HG03342 (cell line): ENCODE data around the gene RECQL5.

ENCODE experiments used
- ATAC-seq: cut with Tn5 transposase; IDR thresholded peaks from one replicate; pipeline ENCODE4 v1.9.1; 2021; ENCODE audit warnings: mild to moderate bottlenecking, moderate library complexity; ENCODE audit not compliant: unreplicated experiment

The RECQL5 gene

DNA sequence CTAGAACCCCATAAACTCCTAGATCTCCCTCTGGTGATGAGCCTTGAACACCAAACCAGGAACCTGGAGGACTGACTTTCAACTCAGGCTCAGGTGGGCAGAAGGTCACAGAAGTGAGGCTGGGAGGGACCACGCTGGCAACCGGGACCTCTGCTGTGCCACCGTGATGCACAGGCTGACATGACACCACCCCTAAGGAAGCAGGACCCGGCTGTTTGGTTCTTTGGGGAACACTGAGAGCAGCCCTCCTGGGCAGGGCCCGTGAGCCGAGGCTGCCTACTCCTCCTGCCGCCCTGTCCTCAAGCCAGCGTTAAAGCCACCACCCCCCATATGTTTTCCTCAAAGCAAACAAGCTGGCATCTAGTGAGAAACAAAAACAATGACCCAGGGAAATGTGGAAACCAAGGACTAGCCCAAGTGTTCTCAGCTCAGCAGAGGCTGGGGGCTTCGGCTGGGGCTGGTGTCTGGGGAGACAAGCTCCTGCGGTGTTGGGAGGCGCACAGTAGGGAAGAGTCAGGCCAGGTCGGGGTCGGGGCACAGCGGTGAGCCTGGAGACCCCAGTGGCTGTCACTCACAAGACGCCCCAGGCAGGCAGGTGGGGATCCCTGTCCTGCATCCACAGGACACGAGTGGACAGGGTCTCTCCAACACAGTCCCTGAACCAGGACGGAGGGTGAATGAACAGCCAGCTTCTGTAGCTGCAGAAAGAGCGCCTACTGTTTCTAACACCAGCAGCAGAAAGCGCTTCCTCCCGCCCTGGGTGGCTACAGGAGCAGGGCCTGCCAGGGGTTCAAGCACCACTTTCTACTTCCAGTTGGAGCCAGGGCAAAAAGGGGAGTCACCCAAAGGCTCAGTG, 32.0 kb downstream of the RECQL5 start:
- no peak for ATAC-seq

DNA sequence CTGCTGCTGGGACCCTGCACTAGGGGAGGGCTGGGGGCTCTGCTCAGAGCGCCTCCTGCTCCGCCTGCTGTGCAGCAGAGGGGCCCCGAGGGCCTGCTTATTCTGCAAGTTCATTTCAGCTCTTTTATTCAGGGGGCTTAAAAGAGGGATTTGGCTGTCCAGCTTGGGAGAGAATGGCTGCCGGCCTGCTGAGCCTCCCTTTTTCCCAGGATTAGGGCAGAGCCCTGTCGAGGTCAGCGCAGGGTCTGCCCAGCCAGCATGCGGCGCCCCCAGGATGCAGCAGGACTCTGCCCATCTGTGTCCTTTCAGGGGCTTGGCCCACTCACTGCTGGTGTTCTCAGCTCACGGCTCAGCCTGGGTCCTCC, 32.6 kb downstream of the RECQL5 start:
- ATAC-seq, result no peak

DNA sequence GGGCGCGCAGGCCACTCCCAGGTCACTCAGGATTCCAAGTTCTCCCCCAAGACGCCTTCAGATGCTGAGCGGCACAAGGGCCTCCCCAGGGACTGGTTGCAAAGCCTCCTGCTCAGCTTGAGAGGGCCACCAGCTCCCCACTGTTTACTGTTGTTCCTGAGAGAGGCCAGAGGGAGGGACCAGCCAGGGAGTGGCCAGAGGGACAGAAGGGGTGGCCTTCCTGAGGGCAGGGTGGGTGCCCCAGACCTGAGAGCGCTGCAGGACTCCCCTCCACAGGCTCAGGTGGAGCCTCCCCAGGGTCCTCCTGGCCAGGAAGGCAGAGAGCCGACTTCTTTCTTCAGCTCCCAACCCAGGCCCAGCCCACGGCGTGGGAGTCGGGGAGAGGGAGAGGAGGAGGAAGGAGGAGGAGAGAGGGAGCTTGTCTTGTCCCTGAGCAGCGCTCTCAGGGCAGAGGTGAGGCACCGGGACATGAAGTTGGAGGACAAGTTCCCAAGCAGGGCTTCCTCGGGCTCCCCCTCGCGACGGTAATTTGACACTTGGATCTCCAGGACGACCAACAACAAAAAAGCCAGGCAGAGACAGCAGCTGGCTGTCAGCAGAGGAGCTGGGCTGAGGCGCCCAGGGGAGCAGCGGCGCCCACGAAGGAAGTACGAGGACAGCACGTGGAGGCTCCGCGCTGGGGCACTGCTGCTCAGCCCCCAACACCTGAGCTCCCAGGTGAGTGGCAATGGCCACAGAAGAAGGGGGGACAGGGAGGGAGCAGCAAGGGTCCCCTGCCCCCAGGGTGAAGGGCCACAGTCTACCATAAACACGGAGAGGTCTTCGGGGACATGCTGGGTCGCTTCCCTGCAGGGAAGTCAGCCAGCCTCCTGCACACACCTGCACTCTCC, 33.2 kb downstream of the RECQL5 start:
- no peak for ATAC-seq

DNA sequence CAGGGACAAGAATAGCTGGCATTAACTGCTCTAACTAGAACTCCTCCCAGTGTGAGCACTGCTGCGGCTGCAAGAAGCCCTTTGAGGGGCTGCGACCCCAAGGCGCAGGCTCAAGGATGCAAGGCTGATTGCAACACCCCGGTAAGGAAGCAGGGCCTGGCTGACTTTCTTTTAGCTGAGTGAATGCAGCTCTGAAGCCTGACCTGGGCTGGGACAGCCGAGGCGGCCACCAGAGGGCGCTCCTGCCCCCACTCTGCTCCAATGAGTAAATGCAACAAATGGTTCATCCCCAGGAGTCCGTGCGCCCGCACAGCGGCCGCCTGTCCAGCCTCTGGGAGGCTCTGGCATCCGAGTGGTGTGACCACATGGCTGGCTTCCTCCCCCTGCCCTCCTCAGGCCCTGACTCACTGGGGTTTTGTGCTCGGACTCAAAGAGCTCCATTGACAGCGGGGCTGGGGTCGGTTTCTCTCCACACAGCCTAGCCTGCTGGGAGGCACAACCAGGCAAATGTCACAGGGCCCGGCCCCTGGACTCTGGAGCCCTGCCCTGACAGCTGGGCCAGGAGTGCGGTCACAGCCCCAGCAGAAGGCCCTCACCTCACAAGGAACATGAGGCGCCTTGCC, 34.0 kb downstream of the RECQL5 start, which contains the start of gene SMIM5:
SMIM5 (plus strand) TSS at position 572 of the 623 bp plus-strand sequence. CDS start 6,768 bp downstream, outside the sequence.
- no peak for ATAC-seq

DNA sequence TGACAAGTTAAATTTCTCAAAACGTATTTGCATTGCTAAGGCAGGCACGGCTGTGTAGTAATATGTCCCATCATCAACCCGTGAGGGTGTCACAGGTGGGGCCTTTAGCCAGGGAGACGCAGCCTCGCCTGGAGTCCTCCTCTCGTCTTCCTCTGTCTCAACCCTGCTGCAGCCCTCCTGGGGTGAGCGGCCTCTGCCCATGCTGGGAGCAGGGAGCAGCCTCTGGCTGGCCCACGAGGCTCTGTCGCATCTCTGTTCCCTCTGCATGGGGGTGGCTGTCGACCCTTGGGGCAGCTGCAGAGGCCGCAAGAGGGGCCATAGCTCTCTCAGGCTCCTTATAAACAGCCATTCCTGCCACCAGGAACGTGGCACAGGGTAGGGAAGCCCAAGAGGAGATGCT, 34.5 kb downstream of the RECQL5 start:
- ATAC-seq, result no peak

DNA sequence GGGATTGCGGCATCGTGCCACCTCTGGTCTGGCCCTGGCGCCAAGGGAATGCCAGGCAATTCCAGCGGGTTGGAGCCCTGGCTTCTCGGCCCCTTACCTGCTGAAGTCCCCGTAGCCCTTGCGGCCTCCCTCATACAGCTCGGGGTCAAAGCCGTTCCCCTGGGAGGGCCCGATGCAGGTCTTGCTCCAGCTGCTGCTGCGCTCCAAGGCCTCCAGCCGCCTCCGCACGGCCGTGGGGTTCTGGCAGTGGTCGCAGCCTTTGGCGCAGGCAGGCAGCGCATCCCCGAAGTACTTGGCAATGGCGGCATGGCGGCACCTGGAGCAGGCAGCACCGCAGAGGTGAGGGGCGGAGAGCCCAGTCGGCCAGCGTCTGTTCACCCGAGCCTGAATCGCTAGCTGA, 35.6 kb downstream of the RECQL5 start:
- ATAC-seq, result no peak

DNA sequence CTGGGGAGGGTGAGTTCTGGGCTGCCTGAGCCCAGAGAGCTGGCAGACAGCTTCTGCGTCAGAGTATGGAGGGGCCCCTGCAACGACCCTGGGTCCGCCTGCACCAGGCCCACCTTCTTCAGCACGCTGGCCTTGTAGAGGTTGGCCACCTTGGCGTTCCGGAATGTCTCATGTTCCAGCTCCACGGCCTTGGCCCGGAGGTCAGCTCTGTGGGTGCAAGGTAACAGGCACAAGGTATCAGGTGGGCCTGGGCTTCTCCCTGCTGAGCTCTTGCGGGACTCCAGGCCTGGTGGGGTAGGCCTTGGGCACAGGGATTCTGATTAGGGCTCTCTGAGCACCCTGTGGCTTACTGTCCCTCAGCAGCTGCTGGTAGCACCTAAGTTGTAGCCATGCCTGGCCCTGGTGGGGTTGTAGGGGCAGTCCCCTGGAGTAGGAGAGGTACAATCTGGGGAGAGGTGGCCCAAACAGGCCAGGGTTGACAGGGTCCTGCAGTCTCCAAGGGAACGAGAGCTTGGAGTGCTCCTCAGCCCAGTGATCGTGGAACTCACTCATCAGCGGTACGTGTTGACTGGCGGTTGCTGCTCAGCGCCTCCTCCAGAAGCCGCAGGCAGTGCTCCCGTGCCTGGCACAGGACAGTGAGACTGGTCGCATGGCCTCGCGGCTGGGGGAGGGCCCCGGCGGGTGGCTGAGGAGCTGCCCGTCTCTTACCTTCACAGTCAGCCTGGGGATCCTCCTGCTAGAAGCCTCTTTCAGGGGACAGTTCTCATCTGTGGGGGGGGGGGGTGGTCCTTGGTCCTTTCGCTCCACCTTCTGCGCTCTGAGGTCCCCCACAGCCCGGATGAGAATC, 36.7 kb downstream of the RECQL5 start:
- no peak for ATAC-seq

DNA sequence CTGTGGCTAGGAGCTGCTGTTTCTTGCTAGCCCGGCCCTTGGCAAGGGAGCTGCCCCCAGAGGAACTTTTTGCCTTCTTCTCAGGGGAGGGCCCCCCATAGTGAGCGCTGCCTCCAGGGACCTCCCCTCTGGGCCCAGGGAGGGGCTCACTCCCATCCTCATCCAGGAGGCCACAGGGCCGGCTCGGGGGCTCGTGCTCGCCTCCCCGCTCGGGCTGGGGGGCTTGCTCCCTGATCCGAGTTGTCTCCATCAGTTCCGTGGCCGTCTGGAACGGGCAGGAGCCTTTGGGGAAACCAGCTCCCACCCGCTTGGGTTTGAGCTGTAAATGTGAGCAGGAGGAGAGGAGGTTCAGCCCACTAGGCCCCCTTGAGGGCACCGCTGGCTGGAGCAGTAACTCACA, 37.8 kb downstream of the RECQL5 start:
- ATAC-seq, result no peak

DNA sequence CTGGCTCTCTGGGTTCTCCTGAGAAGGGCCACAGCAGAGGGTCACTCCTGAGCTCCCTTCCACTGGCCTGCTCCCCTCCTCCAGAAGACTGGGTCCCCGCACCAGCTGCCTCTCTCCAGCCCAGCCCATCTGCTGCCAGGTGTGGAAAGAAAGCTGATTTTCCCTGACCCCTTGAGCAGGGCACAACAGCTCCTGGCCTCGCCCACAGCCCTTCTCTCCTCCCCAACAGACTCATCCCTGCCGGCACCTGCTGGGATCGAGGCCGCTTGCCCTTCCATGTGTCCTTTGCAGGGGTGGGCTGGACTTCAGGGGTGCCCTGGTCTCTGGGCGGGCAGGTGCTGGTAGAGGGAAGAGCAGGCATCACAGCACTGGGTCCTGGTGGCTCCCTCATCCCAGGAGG, 38.5 kb downstream of the RECQL5 start:
- ATAC-seq, result no peak

DNA sequence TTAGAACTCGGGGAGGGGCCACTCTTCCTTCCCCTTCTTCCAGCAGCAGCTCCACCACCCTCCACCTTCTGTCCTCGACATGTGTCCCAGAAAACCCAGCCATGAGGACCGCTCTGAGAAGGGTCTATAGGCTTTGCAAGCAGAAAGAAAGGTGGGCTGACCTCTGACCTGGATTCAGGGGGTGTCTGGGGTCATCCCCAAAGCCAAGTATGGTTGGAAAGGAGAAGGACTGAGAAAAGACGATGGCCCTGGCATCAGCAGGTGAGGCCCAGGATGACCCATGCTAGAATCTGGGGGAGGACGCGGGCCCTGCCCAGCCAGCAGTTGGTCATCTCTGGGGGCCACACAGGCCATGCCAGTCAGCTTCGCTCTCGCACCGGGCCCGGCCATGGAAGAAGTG, 39.9 kb downstream of the RECQL5 start:
- no peak for ATAC-seq

DNA sequence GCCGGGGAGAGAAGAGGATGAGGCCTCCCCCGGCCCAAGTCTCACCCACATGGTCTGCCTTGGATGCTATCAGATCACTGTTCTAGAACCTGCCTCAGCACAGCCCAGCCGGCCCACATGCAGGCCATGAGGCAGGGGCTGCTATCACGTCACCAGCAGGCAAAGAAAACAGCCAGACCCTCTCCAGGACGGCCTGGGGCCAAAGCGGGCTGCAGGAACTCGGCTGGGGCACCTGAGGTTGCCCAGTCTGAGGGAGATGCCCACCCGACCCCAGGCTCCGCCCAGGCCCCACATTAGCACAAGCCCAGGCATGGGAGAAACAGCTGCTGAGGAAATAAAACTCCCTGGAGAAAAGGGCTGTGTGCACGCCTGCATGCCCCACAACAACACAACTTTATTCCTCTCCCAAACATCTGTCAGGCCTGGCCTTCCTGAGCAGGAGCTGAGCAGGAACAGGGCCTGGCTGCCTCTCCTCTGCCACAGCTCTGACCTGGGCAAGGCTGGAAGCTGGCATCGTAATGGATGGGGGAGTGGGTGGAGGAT, 40.4 kb downstream of the RECQL5 start:
- no peak for ATAC-seq

DNA sequence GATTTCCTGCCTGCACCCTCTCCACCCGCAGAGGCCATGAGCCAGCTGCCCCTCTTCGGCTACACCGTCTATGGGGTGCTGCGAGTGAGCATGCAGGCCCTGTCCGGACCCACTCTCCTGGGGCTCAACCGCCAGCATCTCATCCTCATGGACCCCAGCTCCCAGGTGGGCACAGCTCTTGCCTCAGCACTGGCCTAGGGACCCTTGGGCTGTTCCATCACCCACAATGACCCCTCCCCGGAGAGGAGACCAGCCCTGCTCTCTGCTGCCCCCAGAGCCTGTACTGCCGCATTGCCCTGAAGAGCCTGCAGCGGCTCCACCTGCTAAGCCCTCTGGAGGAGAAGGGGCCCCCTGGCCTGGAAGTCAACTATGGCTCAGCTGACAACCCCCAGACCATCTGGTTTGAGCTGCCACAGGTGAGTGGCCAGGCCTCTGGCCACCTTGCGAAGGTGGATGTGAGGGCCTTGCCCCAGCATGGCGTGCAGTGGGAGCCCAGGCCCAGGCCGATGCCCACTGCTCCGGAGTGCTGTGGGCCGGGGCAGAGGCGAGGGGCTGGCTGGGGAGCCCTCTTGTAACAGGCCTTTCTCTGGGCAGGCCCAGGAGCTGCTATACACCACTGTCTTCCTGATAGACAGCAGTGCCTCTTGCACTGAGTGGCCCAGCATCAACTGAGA, 41.0 kb downstream of the RECQL5 start:
- no peak for ATAC-seq

DNA sequence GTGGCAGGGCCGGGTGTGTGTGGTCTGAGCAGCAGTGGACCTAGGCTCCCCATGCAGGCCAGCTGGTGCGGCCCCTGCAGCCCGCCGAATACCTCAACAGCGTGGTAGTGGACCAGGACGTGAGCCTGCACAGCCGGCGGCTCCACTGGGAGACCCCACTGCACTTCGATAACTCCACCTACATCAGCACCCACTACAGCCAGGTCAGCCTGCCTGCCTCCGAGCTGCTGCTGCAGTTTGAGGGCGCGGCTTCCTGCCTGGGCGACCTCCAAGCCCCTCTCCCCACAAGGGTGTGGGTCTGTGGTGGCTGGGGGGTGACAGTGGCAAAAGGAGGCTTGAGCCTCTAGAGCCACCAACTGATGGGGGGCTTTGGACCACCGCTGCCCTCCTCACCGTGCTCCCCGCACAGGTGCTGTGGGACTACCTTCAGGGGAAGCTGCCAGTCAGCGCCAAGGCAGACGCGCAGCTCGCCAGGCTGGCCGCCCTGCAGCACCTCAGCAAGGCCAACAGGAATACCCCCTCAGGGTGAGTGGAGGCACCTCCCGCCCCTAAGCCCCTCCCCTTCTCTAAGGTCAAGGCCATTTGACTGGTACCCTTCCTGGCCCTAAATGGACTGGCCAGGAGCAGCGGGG, 42.1 kb downstream of the RECQL5 start:
- ATAC-seq, result no peak

DNA sequence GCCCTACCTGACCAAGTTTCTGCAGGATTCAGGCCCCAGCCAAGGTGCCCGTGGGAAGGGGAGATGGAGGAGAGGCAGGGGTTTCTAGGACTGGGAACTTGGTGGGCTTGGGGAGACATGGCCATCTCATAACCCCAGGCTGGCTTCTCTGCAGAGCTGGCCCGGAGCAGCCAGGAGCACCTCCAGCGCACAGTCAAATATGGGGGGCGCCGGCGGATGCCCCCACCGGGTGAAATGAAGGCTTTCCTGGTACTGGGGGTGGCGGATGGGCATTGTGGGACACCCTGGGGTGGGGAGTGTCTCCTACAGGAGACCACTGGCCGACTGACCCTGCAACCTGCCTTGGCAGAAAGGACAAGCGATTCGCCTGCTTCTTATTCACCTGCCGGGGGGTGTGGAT, 42.9 kb downstream of the RECQL5 start:
- ATAC-seq, result no peak

DNA sequence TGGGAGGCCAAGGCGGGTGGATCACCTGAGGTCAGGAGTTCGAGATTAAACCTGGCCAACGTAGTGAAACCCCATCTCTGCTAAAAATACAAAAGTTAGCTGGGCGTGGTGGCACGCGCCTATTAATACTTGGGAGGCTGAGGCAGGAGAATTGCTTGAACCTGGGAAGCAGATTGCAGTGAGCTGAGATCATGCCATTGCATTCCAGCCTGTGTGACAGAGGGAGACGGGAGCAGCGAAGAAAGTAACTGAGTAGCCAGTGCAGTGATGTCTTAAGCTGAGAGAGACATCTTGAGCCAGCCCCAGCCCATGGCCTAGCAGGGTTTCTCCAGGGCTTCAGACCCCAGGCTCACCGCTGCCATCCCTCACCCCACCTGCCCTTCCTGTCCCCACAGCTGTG, 43.6 kb downstream of the RECQL5 start:
- no peak for ATAC-seq

DNA sequence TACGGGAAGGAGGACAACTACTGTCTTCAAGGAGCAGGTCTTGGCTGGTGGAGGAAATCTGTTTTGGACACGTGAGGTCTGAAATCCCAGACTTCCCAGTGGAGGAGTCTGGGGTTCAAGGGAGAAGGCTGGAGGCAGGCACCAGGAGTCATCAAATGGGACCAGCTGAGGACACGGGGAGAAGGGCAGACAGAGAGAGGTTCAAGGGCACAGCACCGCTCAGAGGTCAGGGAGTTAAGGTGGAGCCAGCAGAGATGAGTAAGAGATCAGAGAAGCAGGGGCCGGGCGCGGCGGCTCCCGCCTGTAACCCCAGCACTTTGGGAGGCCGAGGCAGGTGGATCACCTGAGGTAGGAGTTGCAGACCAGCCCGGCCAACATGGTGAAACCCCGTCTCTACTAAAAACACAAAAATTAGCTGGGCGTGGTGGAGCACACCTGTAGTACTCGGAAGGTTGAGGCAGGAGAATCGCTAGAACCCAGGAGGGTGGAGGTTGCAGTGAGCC, 44.1 kb downstream of the RECQL5 start:
- ATAC-seq, result no peak

DNA sequence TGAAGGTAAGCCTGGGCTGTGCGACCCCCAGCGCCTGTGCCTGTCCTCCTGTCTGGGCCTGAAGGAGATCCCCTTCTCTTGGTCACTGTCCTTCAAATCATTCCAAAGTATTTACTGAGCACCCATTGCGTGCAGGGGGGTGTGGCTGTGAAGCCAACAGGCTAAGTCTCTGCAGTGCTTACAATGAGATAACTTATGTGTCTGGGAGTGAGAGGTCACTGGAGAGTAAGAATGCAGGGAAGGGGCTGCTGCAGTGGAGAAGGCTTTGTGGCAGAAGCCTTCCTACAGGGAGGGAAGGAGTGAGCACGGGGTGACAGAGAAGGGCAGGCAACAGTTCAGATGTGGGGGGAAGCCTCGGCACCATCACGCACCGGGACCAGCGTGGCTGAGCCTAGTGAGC, 44.9 kb downstream of the RECQL5 start:
- no peak for ATAC-seq

DNA sequence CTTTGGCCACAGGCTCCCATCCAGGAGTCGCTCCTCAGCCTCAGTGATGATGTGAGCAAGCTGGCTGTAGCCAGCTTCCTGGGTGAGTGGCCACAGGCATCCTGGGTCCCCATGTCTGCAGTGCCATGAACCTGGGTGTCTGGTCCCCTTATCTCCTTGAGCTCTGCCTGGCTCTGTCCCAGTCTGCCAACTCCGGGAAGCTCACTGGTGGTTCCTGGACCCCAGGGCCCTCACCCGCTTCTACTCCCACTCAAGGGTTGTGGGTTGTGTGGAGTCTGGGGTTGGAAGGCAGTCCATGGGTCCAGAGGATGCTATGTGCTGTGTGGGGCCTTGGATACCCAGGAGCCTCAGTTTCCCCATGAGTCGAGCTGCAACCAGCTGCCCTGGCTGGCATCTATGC, 45.5 kb downstream of the RECQL5 start:
- ATAC-seq, result no peak
